Stimulated activated CD4-positive, alpha-beta T cell treated with anti-CD3 and anti-CD28 coated beads, Interleukin-12 subunit alpha, Interleukin-12 subunit beta, amount 100 ng/mL, for 48 hours (primary cell): ENCODE data around the gene SEMA6D.

ENCODE experiments used
- DNase-seq, 3 donors: peaks; one replicate each; pipeline ENCODE4 v3.0.0-alpha.2; 2020; ENCODE audit warnings: low read depth in 2 of 3, low spot score in 1 of 3

The SEMA6D gene

GRCh38 chr15:47742334-47742733 lies 25.0 kb downstream of the SEMA6D start:
- no peak for DNase-seq

GRCh38 chr15:47742742-47743141 lies 25.4 kb downstream of the SEMA6D start:
- DNase-seq, result no peak

GRCh38 chr15:47743385-47743784 lies 26.1 kb downstream of the SEMA6D start:
- DNase-seq, result no peak

GRCh38 chr15:47743886-47744285 lies 26.6 kb downstream of the SEMA6D start:
- no peak for DNase-seq

- no peak for DNase-seq
Observed at GRCh38 chr15:47744496-47744895, 27.2 kb downstream of the SEMA6D start.

- DNase-seq, result no peak
Observed at GRCh38 chr15:47744973-47745372, 27.7 kb downstream of the SEMA6D start.

- no peak for DNase-seq
Observed at GRCh38 chr15:47746516-47746915, 29.2 kb downstream of the SEMA6D start.

- DNase-seq, result no peak
Observed at GRCh38 chr15:47750030-47750739, 32.9 kb downstream of the SEMA6D start.

GRCh38 chr15:47750740-47751262 lies 33.5 kb downstream of the SEMA6D start:
- no peak for DNase-seq

GRCh38 chr15:47753591-47753990 lies 36.3 kb downstream of the SEMA6D start:
- DNase-seq, result no peak

GRCh38 chr15:47754312-47754711 lies 37.0 kb downstream of the SEMA6D start:
- no peak for DNase-seq

- DNase-seq, result no peak
Observed at GRCh38 chr15:47755941-47756340, 38.6 kb downstream of the SEMA6D start.

GRCh38 chr15:47756872-47757271 lies 39.6 kb downstream of the SEMA6D start:
- DNase-seq, result no peak

GRCh38 chr15:47757331-47757730 lies 40.0 kb downstream of the SEMA6D start:
- DNase-seq, result no peak

- no peak for DNase-seq
Observed at GRCh38 chr15:47762621-47763020, 45.3 kb downstream of the SEMA6D start.

GRCh38 chr15:47764666-47765065 lies 47.4 kb downstream of the SEMA6D start:
- no peak for DNase-seq

GRCh38 chr15:47766406-47766805 lies 49.1 kb downstream of the SEMA6D start:
- no peak for DNase-seq

- no peak for DNase-seq
Observed at GRCh38 chr15:47767035-47767434, 49.7 kb downstream of the SEMA6D start.

GRCh38 chr15:47768735-47769134 lies 51.4 kb downstream of the SEMA6D start:
- DNase-seq, result no peak

- DNase-seq, result no peak
Observed at GRCh38 chr15:47769166-47769565, 51.9 kb downstream of the SEMA6D start.

GRCh38 chr15:47773143-47773542 lies 55.8 kb downstream of the SEMA6D start:
- no peak for DNase-seq

GRCh38 chr15:47778263-47778770 lies 61.0 kb downstream of the SEMA6D start:
- no peak for DNase-seq

- DNase-seq, result no peak
Observed at GRCh38 chr15:47780971-47781370, 63.7 kb downstream of the SEMA6D start.
